A549 (cell line): Measurements from ENCODE around the gene FBXW2. TPM values are rescaled to one million over a fixed set of nuclear protein-coding genes. Genes with fewer than 3 reads are reported as not detected.

ENCODE experiments used
- ATAC-seq, 2 experiments: fragments of 200-7000 bp in 1 of 2; fragments of >200 bp in 1 of 2; cut with Nextera tagmentation in 1 of 2; cut with Tn5 transposase in 1 of 2; 3 replicates each; pipeline versions ENCODE4 v1.8.0 to v1.9.1; 2018 to 2020; ENCODE audit warnings: mild to moderate bottlenecking in 1 of 2, moderate library complexity in 1 of 2
- CTCF ChIA-PET: fragments of 300-600 bp; sonication (Branson Sonifier 250); formaldehyde crosslinking; extraction: SDS; loops from one replicate; lab custom pipeline; 2021; ENCODE audit warnings: antibody characterized with exemption, inconsistent platforms; lab: Yijun Ruan, JAX
- POLR2A ChIA-PET: fragments of 350-600 bp; formaldehyde crosslinking; extraction: SDS; loops from one replicate; lab custom pipeline; 2021; ENCODE audit warnings: antibody characterized with exemption, inconsistent platforms; lab: Yijun Ruan, JAX
- DNase-seq, 2 experiments: peaks; one replicate each; pipeline versions ENCODE4 v3.0.0 to v3.0.0-alpha.2; 2011 to 2016; ENCODE audit warnings: low read depth in 1 of 2, low spot score in 1 of 2
- FAIRE-seq: peaks from 2 replicates; lab custom pipeline; 2011; peaks lifted over from hg19 to GRCh38; lab: Jason Lieb, UNC
- H3K27ac ChIP-seq, 2 experiments: fragments of >200 bp; sonication (Bioruptor Twin); formaldehyde crosslinking; 3 replicates each; pipeline ENCODE4 v1.5.1; 2016 to 2017
- H3K4me1 ChIP-seq: fragments of >200 bp; sonication (Bioruptor Twin); formaldehyde crosslinking; 3 replicates; pipeline ENCODE4 v1.6.1; 2016
- H3K4me2 ChIP-seq: fragments of >200 bp; sonication (Bioruptor Twin); formaldehyde crosslinking; 3 replicates; pipeline ENCODE4 v1.6.1; 2016
- H3K4me3 ChIP-seq: fragments of >200 bp; sonication (Bioruptor Twin); formaldehyde crosslinking; 3 replicates; pipeline ENCODE4 v1.5.1; 2016
- H3K9me3 ChIP-seq: fragments of >200 bp; sonication (Bioruptor Twin); formaldehyde crosslinking; 3 replicates; pipeline ENCODE4 v1.6.1; 2016
- CTCF ChIP-seq: fragments of >200 bp; sonication (Bioruptor Twin); formaldehyde crosslinking; IDR thresholded peaks from 3 replicates; pipeline ENCODE4 v1.5.1; 2016
- EP300 ChIP-seq, 2 experiments: fragments of >200 bp; sonication (Bioruptor Twin); formaldehyde crosslinking; IDR thresholded peaks; 2 replicates in 1 of 2; 3 replicates in 1 of 2; pipeline ENCODE4 v1.6.1; 2016 to 2017
- HDAC2 ChIP-seq: fragments of 200-600 bp; sonication (generic); IDR thresholded peaks from 2 replicates; pipeline ENCODE4 v1.6.1; 2016
- HMGXB4 ChIP-seq: fragments of 250-450 bp; sonication (Bioruptor Pico); IDR thresholded peaks from 2 replicates; pipeline ENCODE4 v1.5.0; 2021; ENCODE audit warnings: mild to moderate bottlenecking, moderate library complexity, borderline replicate concordance
- HOXA7 ChIP-seq: fragments of 250-450 bp; sonication (Bioruptor Pico); IDR thresholded peaks from 2 replicates; pipeline ENCODE4 v1.5.0; 2020; ENCODE audit warnings: mild to moderate bottlenecking, moderate library complexity
- MAFK ChIP-seq: fragments of 450-650 bp; IDR thresholded peaks from 2 replicates; pipeline ENCODE4 v1.6.1; 2014; ENCODE audit not compliant: partially characterized antibody
- PBX3 ChIP-seq: IDR thresholded peaks from 2 replicates; pipeline ENCODE4 v1.6.1; 2012
- RAD21 ChIP-seq, 2 experiments: fragments of >200 bp in 1 of 2; sonication (Bioruptor Twin) in 1 of 2; formaldehyde crosslinking in 1 of 2; IDR thresholded peaks in 1 of 2; conservative IDR thresholded peaks in 1 of 2; 2 replicates in 1 of 2; 3 replicates in 1 of 2; pipeline ENCODE4 v1.6.1; 2012 to 2018; ENCODE audit warnings: inconsistent platforms in 1 of 2
- SREBF2 ChIP-seq: fragments of 450-650 bp; IDR thresholded peaks from 2 replicates; pipeline ENCODE4 v1.6.1; 2014; ENCODE audit warnings: mild to moderate bottlenecking, moderate library complexity
- ZFP36 ChIP-seq: fragments of 450-650 bp; IDR thresholded peaks from 2 replicates; pipeline ENCODE4 v1.6.1; 2014; ENCODE audit warnings: borderline replicate concordance; ENCODE audit not compliant: partially characterized antibody
- WGBS: methylation state at CpG from one replicate; pipeline ENCODE4 v1.1.6; 2017; ENCODE audit errors: missing lambda C conversion rate; 5-methylcytosine and 5-hydroxymethylcytosine counted together
- polyA plus RNA-seq, 4 experiments: library from polyadenylated mRNA; depleted of rRNA in 3 of 4; stranded (reverse); fragments of >200 nt; fragmentation: RNase III in 1 of 4; extraction: RNeasy Plus Mini Kit Qiagen cat#74134 plus additional on column Dnase treatment in 1 of 4; gene quantifications; 2 replicates in 3 of 4; 3 replicates in 1 of 4; pipeline ENCODE4 v1.2.3, GENCODE V29; 2011 to 2017

FBXW2 gene
- polyA plus RNA-seq, 2 of the 4 experiments (the other 2 are of a cell fraction) = 28.8 to 60.0 TPM

GRCh38 chr9:120723565-120723964, 69.7 kb downstream of the FBXW2 start:
- FAIRE-seq (no peak), ATAC-seq (no peak), DNase-seq (no peak)
- H3K4me1 ChIP-seq = no peaks in the 10 kb centered on the region
- H3K4me2 ChIP-seq = no peak overlapping the region
- no peak overlapping the region for H3K27ac ChIP-seq
- 80% methylated on average over 3 of the region's 3 CpGs for WGBS
- ChIA-PET POLR2A (interaction anchor here (1.6 kb wide), 1 partner anchor 9 kb away, joined by 5 read pairs; the partner anchor contains the start of gene MEGF9), CTCF (interaction anchor here (1.3 kb wide), 1 partner anchor 8 kb away, joined by 5 read pairs; no protein-coding TSS in a partner anchor)
- no peaks in the 10 kb centered on the region for H3K9me3 ChIP-seq
- TF ChIP-seq HDAC2 (no peak), HOXA7 (no peak), EP300 (IDR thresholded peaks at IDR 0.05) (peak in 1 of 2 experiments; percentile 20; a peak in 1 of 5 replicates), PBX3 (no peak)
- H3K4me3 ChIP-seq = no peak overlapping the region

GRCh38 chr9:120720404-120720803, 72.8 kb downstream of the FBXW2 start:
- ChIA-PET POLR2A (no interaction called here), CTCF (interaction anchor here (1.5 kb wide), 1 partner anchor 100 kb away, joined by 7 read pairs; no protein-coding TSS in a partner anchor)
- H3K4me2 ChIP-seq = no peak overlapping the region
- ATAC-seq (no peak), FAIRE-seq (no peak), DNase-seq (no peak)
- no peak overlapping the region for H3K27ac ChIP-seq
- peaks cover 11% of the 10 kb centered on the region for H3K4me1 ChIP-seq
- no peak overlapping the region for H3K4me3 ChIP-seq
- H3K9me3 ChIP-seq = no peaks in the 10 kb centered on the region
- WGBS = 93% methylated on average over 3 of the region's 4 CpGs
- TF ChIP-seq ZFP36 (peak; percentile 57), CTCF (no peak)

GRCh38 chr9:120718316-120718715, 74.9 kb downstream of the FBXW2 start:
- Histone ChIP-seq H3K4me3 (no peak overlapping the region), H3K4me2 (no peak overlapping the region), H3K4me1 (peaks cover 15% of the 10 kb centered on the region), H3K9me3 (no peaks in the 10 kb centered on the region), H3K27ac (peak overlapping the region in 1 of 2 experiments; percentile 14; a peak in 1 of 6 replicates)
- FAIRE-seq (no peak), DNase-seq (no peak), ATAC-seq (no peak)
- no peak for TF ChIP-seq SREBF2
- no peak for TF ChIP-seq HMGXB4 (CRISPR knock-in tag)
- ChIA-PET POLR2A (no interaction called here), CTCF (interaction anchor here (1.4 to 3.6 kb wide), 5 partner anchors 12 to 98 kb away, joined by 3 to 17 read pairs (median 5); no protein-coding TSS in a partner anchor)
- WGBS = 69% methylated on average over 3 of the region's 3 CpGs

GRCh38 chr9:120717176-120717575, 76.0 kb downstream of the FBXW2 start:
- no peak overlapping the region for H3K4me2 ChIP-seq
- H3K27ac ChIP-seq = no peak overlapping the region
- ATAC-seq = no peak
- TF ChIP-seq RAD21 (conservative IDR thresholded peaks at IDR 0.05 in 1 of 2, IDR thresholded peaks at IDR 0.05 in 1 of 2) = no peak
- peak; percentile 42 for TF ChIP-seq MAFK
- TF ChIP-seq, all 56 proteins: peak for 1
- H3K9me3 ChIP-seq = no peaks in the 10 kb centered on the region
- H3K4me3 ChIP-seq = no peak overlapping the region
- FAIRE-seq = no peak
- H3K4me1 ChIP-seq = peaks cover 15% of the 10 kb centered on the region
- POLR2A ChIA-PET = no interaction called here
- CTCF ChIA-PET = interaction anchor here (1.4 to 3.6 kb wide), 4 partner anchors 39 to 97 kb away, joined by 3 to 17 read pairs (median 6); no protein-coding TSS in a partner anchor
- DNase-seq = no peak
- WGBS = 88% methylated on average over 2 of the region's 2 CpGs
